ENCODE measurements around the gene ANGPTL5. TPM values are rescaled to one million over a fixed set of nuclear protein-coding genes. Genes with fewer than 3 reads are reported as not detected.
A peak's percentile ranks its signal among the peaks of the same experiment; 100 is the strongest.

The ANGPTL5 gene
- total RNA-seq, 1 donor from 2014 or later, result 0.23 TPM

DNA sequence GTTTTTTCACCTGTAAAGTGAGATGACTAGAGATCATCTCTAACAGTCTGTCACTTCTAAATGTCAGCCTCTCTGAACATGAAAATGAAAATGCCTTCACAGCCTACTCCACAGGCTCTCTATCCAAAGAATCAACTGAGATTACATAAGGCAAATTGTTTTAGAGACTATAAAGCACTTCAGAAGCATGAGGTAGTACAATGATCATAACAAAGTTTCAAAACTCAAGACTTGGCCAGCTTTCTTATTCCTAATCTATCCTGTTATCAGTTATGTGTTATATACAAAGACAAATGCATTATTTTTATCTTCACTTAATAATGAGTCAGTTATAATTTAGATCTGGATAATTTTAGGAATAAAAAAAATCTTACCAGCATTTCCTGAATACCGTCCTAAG lies 21.8 kb downstream of the ANGPTL5 start:
- Histone ChIP-seq H3K36me3 (no peaks in the 10 kb centered on the region), H3K27ac (no peak overlapping the region), H3K4me3 (no peak overlapping the region), H3K4me1 (no peaks in the 10 kb centered on the region), H3K27me3 (no peaks in the 10 kb centered on the region), H3K9me3 (no peaks in the 10 kb centered on the region)
- DNase-seq (no peak), ATAC-seq (no peak)
- intact Hi-C loops (cut with DNase I), result no loop called here
- no peak for TF ChIP-seq CTCF (IDR thresholded peaks at IDR 0.05)

DNA sequence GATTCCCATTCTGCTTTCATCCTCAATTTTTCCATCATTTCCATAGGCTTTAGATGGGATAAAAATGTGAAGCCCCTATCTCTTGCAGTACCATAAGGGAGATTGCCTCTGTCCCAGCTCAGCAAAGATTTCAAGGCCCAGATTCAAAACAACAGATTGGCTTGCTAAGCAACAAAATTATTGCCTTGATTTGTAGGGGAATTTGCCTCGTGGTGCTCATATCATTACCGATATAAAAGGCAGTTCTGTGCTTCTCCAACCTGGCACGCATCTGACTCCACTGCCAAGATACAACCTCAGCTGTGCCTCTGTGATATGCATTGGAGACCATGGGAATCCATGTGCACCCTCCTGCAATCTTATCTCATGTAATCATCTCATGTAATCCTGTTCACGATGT lies 26.6 kb downstream of the ANGPTL5 start:
- DNase-seq (no peak), ATAC-seq (no peak)
- Histone ChIP-seq H3K9me3 (no peaks in the 10 kb centered on the region), H3K4me3 (no peak overlapping the region), H3K27me3 (no peaks in the 10 kb centered on the region), H3K36me3 (no peaks in the 10 kb centered on the region), H3K4me1 (no peaks in the 10 kb centered on the region), H3K27ac (no peak overlapping the region)
- TF ChIP-seq CTCF (IDR thresholded peaks at IDR 0.05), result no peak
- intact Hi-C loops (cut with DNase I), result no loop called here

DNA sequence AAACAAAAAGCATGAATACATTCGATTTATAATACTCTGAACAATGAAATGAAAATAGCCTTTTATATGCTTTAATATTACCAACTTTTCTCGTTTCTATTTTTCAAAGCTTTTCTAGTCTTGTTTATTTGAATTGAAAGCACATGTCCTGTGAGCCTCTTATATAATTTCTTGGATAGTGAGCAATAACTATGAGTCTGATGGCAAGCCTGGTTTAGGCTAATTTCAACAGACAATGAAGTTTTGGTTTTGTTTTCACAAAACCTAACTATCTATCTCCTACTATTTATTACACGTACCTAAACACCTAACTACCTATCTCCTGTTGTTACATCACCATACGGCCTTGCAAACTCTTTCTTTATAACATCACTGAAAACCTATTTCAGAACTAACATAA lies 30.7 kb downstream of the ANGPTL5 start:
- no peaks in the 10 kb centered on the region for H3K9me3 ChIP-seq
- ATAC-seq, result no peak
- no peak overlapping the region for H3K4me3 ChIP-seq
- H3K36me3 ChIP-seq, result no peaks in the 10 kb centered on the region
- TF ChIP-seq CTCF (IDR thresholded peaks at IDR 0.05), result no peak
- H3K27ac ChIP-seq, result no peak overlapping the region
- no peaks in the 10 kb centered on the region for H3K4me1 ChIP-seq
- no peaks in the 10 kb centered on the region for H3K27me3 ChIP-seq
- intact Hi-C loops (cut with DNase I), result no loop called here
- DNase-seq, result no peak

DNA sequence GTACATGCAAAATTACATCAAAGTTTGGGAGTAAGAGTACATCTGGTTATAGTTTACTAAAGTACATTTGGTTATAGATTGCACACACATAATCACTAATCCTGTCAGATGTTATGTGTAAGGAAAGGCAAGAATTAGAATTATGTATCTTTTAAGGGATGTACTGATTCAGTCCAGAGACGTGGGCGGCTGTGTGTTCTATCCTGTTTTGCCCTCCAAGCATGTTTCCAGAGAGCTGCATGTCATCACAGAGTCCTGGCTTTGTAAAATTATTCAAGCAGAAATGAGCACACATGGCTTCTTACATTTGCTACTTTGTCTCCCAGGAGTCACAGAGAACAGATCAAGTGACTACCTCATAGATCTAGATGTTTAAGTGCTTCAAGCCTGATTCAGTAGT lies 34.7 kb downstream of the ANGPTL5 start:
- H3K4me3 ChIP-seq, result no peak overlapping the region
- H3K4me1 ChIP-seq, result no peaks in the 10 kb centered on the region
- TF ChIP-seq CTCF (IDR thresholded peaks at IDR 0.05), result no peak
- intact Hi-C loops (cut with DNase I), result no loop called here
- no peak overlapping the region for H3K27ac ChIP-seq
- ATAC-seq (no peak), DNase-seq (no peak)
- no peaks in the 10 kb centered on the region for H3K9me3 ChIP-seq
- no peaks in the 10 kb centered on the region for H3K27me3 ChIP-seq
- no peaks in the 10 kb centered on the region for H3K36me3 ChIP-seq

DNA sequence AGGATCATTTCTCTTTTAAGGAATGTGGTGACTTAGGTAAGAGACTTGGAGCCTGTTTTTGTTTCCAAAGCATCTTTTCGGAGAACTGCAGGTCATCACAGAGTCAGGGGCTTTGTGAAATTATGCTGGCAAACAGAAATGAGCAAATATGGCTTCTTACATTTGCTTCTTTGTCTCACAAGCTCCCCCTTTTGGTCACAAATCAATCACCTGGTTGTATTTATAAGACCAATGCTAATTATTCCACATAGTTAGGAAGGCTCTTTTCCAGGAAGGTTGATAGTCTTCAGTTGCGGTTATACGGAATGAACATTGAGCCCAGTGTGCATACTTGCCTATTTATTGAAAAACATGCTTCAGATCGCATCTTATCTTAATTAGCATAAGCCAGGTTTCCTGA lies 36.1 kb downstream of the ANGPTL5 start:
- intact Hi-C loops (cut with DNase I), result no loop called here
- H3K36me3 ChIP-seq, result no peaks in the 10 kb centered on the region
- ATAC-seq, result no peak

More for the DNA sequence above, 36.1 kb downstream of the ANGPTL5 start:
- Histone ChIP-seq H3K4me3 (no peak overlapping the region), H3K27ac (no peak overlapping the region), H3K27me3 (no peaks in the 10 kb centered on the region), H3K4me1 (no peaks in the 10 kb centered on the region), H3K9me3 (no peaks in the 10 kb centered on the region)
- no peak for DNase-seq
- TF ChIP-seq CTCF (IDR thresholded peaks at IDR 0.05), result peak; percentile 32

Data from upper lobe of right lung (tissue), 1 donor.